MCF 10A (cell line): ENCODE measurements around the gene C2CD3. TPM values are rescaled to one million over a fixed set of nuclear protein-coding genes. Genes with fewer than 3 reads are reported as not detected.

Source experiments
- BruUV-seq: library from RNA; stranded (reverse); fragments of 400-500 nt; replicated peaks from 2 replicates; lab custom pipeline; 2021; lab: Mats Ljungman, UMichigan
- CTCF ChIA-PET: fragments of 300-600 bp; sonication (Branson Sonifier 250); formaldehyde crosslinking; extraction: SDS; loops from one replicate; lab custom pipeline; 2021; ENCODE audit warnings: antibody characterized with exemption, inconsistent platforms; lab: Yijun Ruan, JAX
- POLR2A ChIA-PET: fragments of 300-600, 350-650 bp; sonication (Branson Sonifier 250); formaldehyde crosslinking; extraction: SDS; loops from one replicate; lab custom pipeline; 2020; ENCODE audit warnings: antibody characterized with exemption, inconsistent platforms; lab: Yijun Ruan, JAX
- DNase-seq: peaks from one replicate; pipeline ENCODE4 v3.0.0-alpha.2; 2018; ENCODE audit not compliant: unreplicated experiment
- H3K27ac Mint-ChIP-seq: one replicate; pipeline ENCODE4 v1.8.0; 2022; ENCODE audit warnings: mild to moderate bottlenecking, low read depth, mixed read lengths; ENCODE audit not compliant: unreplicated experiment
- H3K27me3 Mint-ChIP-seq: one replicate; pipeline ENCODE4 v1.8.0; 2022; ENCODE audit warnings: mixed read lengths; ENCODE audit not compliant: insufficient read depth, unreplicated experiment
- H3K36me3 Mint-ChIP-seq: one replicate; pipeline ENCODE4 v1.8.0; 2022; ENCODE audit warnings: mild to moderate bottlenecking, moderate library complexity, mixed read lengths; ENCODE audit not compliant: insufficient read depth, unreplicated experiment
- H3K4me1 Mint-ChIP-seq: one replicate; pipeline ENCODE4 v1.8.0; 2022; ENCODE audit warnings: mixed read lengths; ENCODE audit not compliant: insufficient read depth, unreplicated experiment
- H3K4me3 Mint-ChIP-seq: one replicate; pipeline ENCODE4 v1.8.0; 2022; ENCODE audit warnings: mild to moderate bottlenecking, moderate library complexity, mixed read lengths; ENCODE audit not compliant: unreplicated experiment
- H3K9me3 Mint-ChIP-seq: one replicate; pipeline ENCODE4 v1.8.0; 2022; ENCODE audit warnings: mixed read lengths; ENCODE audit not compliant: unreplicated experiment
- CTCF ChIP-seq: fragments of 200-600 bp; IDR thresholded peaks from one replicate; pipeline ENCODE4 v1.8.0; 2022; ENCODE audit warnings: antibody characterized with exemption, mild to moderate bottlenecking; ENCODE audit not compliant: unreplicated experiment
- intact Hi-C: fragments of 100-400 bp; cut with micrococcal nuclease; formaldehyde crosslinking; loops from 2 replicates; pipeline ENCODE4 v1.14.1; 2022
- total RNA-seq: library from RNA; stranded (reverse); gene quantifications from 2 replicates; pipeline ENCODE4 v1.2.3, GENCODE V29; 2022

The C2CD3 gene
- total RNA-seq, 1 experiment from 2014 or later = 18.7 TPM

GRCh38 chr11:74002832-74003231, 168.0 kb downstream of the C2CD3 start:
- Mint-ChIP-seq H3K9me3 (no peaks in the 10 kb centered on the region), H3K27ac (no peak overlapping the region), H3K4me1 (peaks cover 5% of the 10 kb centered on the region), H3K36me3 (peaks cover 7% of the 10 kb centered on the region), H3K27me3 (no peaks in the 10 kb centered on the region), H3K4me3 (no peak overlapping the region)
- intact Hi-C loops = no loop called here
- POLR2A ChIA-PET = no interaction called here
- CTCF ChIA-PET = no interaction called here
- no peak for TF ChIP-seq CTCF
- no TSS peak for BruUV-seq
- DNase-seq = no peak

GRCh38 chr11:74001822-74002286, 168.9 kb downstream of the C2CD3 start:
- ChIA-PET CTCF (no interaction called here), POLR2A (interaction anchor here (0.9 kb wide), 1 partner anchor 10 kb away, joined by 4 read pairs; no protein-coding TSS in a partner anchor)
- Mint-ChIP-seq H3K27ac (no peak overlapping the region), H3K27me3 (no peaks in the 10 kb centered on the region), H3K4me1 (peaks cover 5% of the 10 kb centered on the region), H3K36me3 (peaks cover 7% of the 10 kb centered on the region), H3K4me3 (no peak overlapping the region), H3K9me3 (no peaks in the 10 kb centered on the region)
- BruUV-seq = no TSS peak
- intact Hi-C loops = no loop called here
- DNase-seq = no peak
- no peak for TF ChIP-seq CTCF

- intact Hi-C loops = no loop called here
- no peak for DNase-seq
- no peaks in the 10 kb centered on the region for H3K9me3 Mint-ChIP-seq
- peaks cover 5% of the 10 kb centered on the region for H3K4me1 Mint-ChIP-seq
- BruUV-seq = no TSS peak
- no peaks in the 10 kb centered on the region for H3K27me3 Mint-ChIP-seq
- POLR2A ChIA-PET = no interaction called here
- H3K4me3 Mint-ChIP-seq = no peak overlapping the region
- TF ChIP-seq CTCF = no peak
- H3K27ac Mint-ChIP-seq = no peak overlapping the region
- peaks cover 7% of the 10 kb centered on the region for H3K36me3 Mint-ChIP-seq
- CTCF ChIA-PET = interaction anchor here (0.7 kb wide), 1 partner anchor 449 kb away, joined by 3 read pairs; no protein-coding TSS in a partner anchor
Observed at GRCh38 chr11:74000307-74001133, 170.3 kb downstream of the C2CD3 start.

- POLR2A ChIA-PET = no interaction called here
- CTCF ChIA-PET = interaction anchor here (0.7 kb wide), 1 partner anchor 450 kb away, joined by 3 read pairs; no protein-coding TSS in a partner anchor
- intact Hi-C loops = no loop called here
- H3K36me3 Mint-ChIP-seq = peaks cover 7% of the 10 kb centered on the region
- no peak overlapping the region for H3K27ac Mint-ChIP-seq
- DNase-seq = no peak
- H3K4me3 Mint-ChIP-seq = no peak overlapping the region
- no TSS peak for BruUV-seq
- H3K9me3 Mint-ChIP-seq = no peaks in the 10 kb centered on the region
- no peak for TF ChIP-seq CTCF
- H3K27me3 Mint-ChIP-seq = no peaks in the 10 kb centered on the region
- H3K4me1 Mint-ChIP-seq = peaks cover 5% of the 10 kb centered on the region
Observed at GRCh38 chr11:73999581-74000306, 171.1 kb downstream of the C2CD3 start.
